Neural cell (in vitro differentiated cells): ENCODE data around the gene ARL13A.

Source experiments
- EP300 ChIP-seq: fragments of 450-650 bp; conservative IDR thresholded peaks from 2 replicates; pipeline ENCODE4 v1.6.1; 2014; ENCODE audit warnings: antibody characterized with exemption, mild to moderate bottlenecking, moderate library complexity; ENCODE audit not compliant: poor library complexity, severe bottlenecking
- EZH2 ChIP-seq: fragments of 200-600, 300-800 bp; shearing (Covaris generic), sonication (generic); IDR thresholded peaks from 2 replicates; pipeline ENCODE4 v1.6.1; 2014; ENCODE audit warnings: antibody characterized with exemption, low read length, borderline replicate concordance, mild to moderate bottlenecking; ENCODE audit not compliant: insufficient read depth, poor library complexity, severe bottlenecking
- POLR2AphosphoS5 ChIP-seq: IDR thresholded peaks from 2 replicates; pipeline ENCODE4 v1.6.1; 2012
- RAD21 ChIP-seq: fragments of 450-650 bp; conservative IDR thresholded peaks from 2 replicates; pipeline ENCODE4 v1.6.1; 2014; ENCODE audit warnings: antibody characterized with exemption, mild to moderate bottlenecking, moderate library complexity
- SMC3 ChIP-seq: fragments of 450-650 bp; conservative IDR thresholded peaks from 2 replicates; pipeline ENCODE4 v1.6.1; 2014; ENCODE audit warnings: antibody characterized with exemption, mild to moderate bottlenecking, moderate library complexity; ENCODE audit not compliant: poor library complexity
- TAF1 ChIP-seq: IDR thresholded peaks from 2 replicates; pipeline ENCODE4 v1.6.1; 2012; ENCODE audit warnings: low read depth
- TF ChIP-seq, protein P1 (sequence below): fragments of 450-650 bp; IDR thresholded peaks from 2 replicates; pipeline ENCODE4 v1.5.1; 2014; ENCODE audit warnings: antibody characterized with exemption, mild to moderate bottlenecking, moderate library complexity; ENCODE audit not compliant: poor library complexity, severe bottlenecking
- TF ChIP-seq, protein P2 (sequence below): IDR thresholded peaks from 2 replicates; pipeline ENCODE4 v1.6.1; 2012; ENCODE audit warnings: borderline replicate concordance

DNA sequence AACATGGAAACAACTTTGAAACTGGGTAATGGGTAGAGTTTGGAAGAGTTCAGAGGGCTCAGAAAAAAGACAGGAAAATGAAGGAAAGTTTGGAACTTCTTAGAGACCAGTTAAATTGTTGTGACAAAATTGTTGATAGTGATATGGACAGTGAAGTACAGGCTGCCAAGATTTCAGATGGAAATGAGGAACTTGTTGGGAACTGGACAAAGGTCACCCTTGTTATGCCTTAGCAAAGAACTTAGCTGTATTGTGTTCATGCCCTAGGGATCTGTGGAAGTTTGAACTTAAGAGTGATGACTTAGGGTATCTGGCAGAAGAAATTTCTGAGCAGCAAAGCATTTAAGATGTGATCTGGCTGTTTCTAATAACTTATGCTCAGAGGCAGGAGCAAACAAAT lies 5.1 kb upstream of the ARL13A start:
- TF ChIP-seq, protein P1, sequence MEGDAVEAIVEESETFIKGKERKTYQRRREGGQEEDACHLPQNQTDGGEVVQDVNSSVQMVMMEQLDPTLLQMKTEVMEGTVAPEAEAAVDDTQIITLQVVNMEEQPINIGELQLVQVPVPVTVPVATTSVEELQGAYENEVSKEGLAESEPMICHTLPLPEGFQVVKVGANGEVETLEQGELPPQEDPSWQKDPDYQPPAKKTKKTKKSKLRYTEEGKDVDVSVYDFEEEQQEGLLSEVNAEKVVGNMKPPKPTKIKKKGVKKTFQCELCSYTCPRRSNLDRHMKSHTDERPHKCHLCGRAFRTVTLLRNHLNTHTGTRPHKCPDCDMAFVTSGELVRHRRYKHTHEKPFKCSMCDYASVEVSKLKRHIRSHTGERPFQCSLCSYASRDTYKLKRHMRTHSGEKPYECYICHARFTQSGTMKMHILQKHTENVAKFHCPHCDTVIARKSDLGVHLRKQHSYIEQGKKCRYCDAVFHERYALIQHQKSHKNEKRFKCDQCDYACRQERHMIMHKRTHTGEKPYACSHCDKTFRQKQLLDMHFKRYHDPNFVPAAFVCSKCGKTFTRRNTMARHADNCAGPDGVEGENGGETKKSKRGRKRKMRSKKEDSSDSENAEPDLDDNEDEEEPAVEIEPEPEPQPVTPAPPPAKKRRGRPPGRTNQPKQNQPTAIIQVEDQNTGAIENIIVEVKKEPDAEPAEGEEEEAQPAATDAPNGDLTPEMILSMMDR: no peak
- no peak for TF ChIP-seq POLR2AphosphoS5
- no peak for TF ChIP-seq EP300
- no peak for TF ChIP-seq EZH2
- TF ChIP-seq TAF1: no peak
- TF ChIP-seq RAD21: no peak
- no peak for TF ChIP-seq SMC3
- TF ChIP-seq, protein P2, sequence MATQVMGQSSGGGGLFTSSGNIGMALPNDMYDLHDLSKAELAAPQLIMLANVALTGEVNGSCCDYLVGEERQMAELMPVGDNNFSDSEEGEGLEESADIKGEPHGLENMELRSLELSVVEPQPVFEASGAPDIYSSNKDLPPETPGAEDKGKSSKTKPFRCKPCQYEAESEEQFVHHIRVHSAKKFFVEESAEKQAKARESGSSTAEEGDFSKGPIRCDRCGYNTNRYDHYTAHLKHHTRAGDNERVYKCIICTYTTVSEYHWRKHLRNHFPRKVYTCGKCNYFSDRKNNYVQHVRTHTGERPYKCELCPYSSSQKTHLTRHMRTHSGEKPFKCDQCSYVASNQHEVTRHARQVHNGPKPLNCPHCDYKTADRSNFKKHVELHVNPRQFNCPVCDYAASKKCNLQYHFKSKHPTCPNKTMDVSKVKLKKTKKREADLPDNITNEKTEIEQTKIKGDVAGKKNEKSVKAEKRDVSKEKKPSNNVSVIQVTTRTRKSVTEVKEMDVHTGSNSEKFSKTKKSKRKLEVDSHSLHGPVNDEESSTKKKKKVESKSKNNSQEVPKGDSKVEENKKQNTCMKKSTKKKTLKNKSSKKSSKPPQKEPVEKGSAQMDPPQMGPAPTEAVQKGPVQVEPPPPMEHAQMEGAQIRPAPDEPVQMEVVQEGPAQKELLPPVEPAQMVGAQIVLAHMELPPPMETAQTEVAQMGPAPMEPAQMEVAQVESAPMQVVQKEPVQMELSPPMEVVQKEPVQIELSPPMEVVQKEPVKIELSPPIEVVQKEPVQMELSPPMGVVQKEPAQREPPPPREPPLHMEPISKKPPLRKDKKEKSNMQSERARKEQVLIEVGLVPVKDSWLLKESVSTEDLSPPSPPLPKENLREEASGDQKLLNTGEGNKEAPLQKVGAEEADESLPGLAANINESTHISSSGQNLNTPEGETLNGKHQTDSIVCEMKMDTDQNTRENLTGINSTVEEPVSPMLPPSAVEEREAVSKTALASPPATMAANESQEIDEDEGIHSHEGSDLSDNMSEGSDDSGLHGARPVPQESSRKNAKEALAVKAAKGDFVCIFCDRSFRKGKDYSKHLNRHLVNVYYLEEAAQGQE: no peak
